MG63 (cell line): ENCODE measurements around the gene SLC24A3. TPM values are rescaled to one million over a fixed set of nuclear protein-coding genes. Genes with fewer than 3 reads are reported as not detected.

Experiments used
- DNase-seq: peaks from one replicate; pipeline ENCODE4 v3.0.0-alpha.2; 2020
- H3K27me3 ChIP-seq: fragments of 250-450 bp; sonication (Bioruptor Pico); 2 replicates; pipeline ENCODE4 v1.5.1; 2020; ENCODE audit warnings: mild to moderate bottlenecking, moderate library complexity
- H3K36me3 ChIP-seq: fragments of 250-450 bp; sonication (Bioruptor Pico); 2 replicates; pipeline ENCODE4 v1.5.1; 2020; ENCODE audit warnings: mild to moderate bottlenecking, moderate library complexity
- H3K4me3 ChIP-seq: fragments of 250-450 bp; sonication (Bioruptor Pico); 2 replicates; pipeline ENCODE4 v1.5.1; 2020; ENCODE audit warnings: mild to moderate bottlenecking, moderate library complexity
- H3K9me3 ChIP-seq: fragments of 250-450 bp; sonication (Bioruptor Pico); 2 replicates; pipeline ENCODE4 v1.5.1; 2020; ENCODE audit warnings: mild to moderate bottlenecking, moderate library complexity
- total RNA-seq: library from RNA; depleted of rRNA; stranded (reverse); fragments of >200 nt; shearing (Covaris generic); gene quantifications from 2 replicates; pipeline ENCODE4 v1.2.3, GENCODE V29; 2014; ENCODE audit warnings: low replicate concordance

The SLC24A3 gene
- total RNA-seq, 1 experiment from 2014 or later = not detected

GRCh38 chr20:19431906-19432305, 219.5 kb downstream of the SLC24A3 start:
- no peaks in the 10 kb centered on the region for H3K36me3 ChIP-seq
- no peak overlapping the region for H3K4me3 ChIP-seq

GRCh38 chr20:19433371-19434350, 221.2 kb downstream of the SLC24A3 start:
- Histone ChIP-seq H3K9me3 (no peaks in the 10 kb centered on the region), H3K4me3 (no peak overlapping the region), H3K27me3 (no peaks in the 10 kb centered on the region), H3K36me3 (no peaks in the 10 kb centered on the region)
- DNase-seq = no peak

More at GRCh38 chr20:19431906-19432305, 219.5 kb downstream of the SLC24A3 start:
- no peaks in the 10 kb centered on the region for H3K27me3 ChIP-seq
- no peak for DNase-seq
- H3K9me3 ChIP-seq = no peaks in the 10 kb centered on the region

- no peaks in the 10 kb centered on the region for H3K9me3 ChIP-seq
- no peak overlapping the region for H3K4me3 ChIP-seq
- DNase-seq = no peak
- H3K27me3 ChIP-seq = no peaks in the 10 kb centered on the region
- no peaks in the 10 kb centered on the region for H3K36me3 ChIP-seq
These were observed 222.9 kb downstream of the SLC24A3 start for GRCh38 chr20:19435316-19435715.

GRCh38 chr20:19435821-19436220, 223.4 kb downstream of the SLC24A3 start:
- Histone ChIP-seq H3K27me3 (no peaks in the 10 kb centered on the region), H3K9me3 (no peaks in the 10 kb centered on the region), H3K4me3 (no peak overlapping the region), H3K36me3 (no peaks in the 10 kb centered on the region)
- DNase-seq = no peak

GRCh38 chr20:19438488-19438887, 226.0 kb downstream of the SLC24A3 start:
- H3K9me3 ChIP-seq = no peaks in the 10 kb centered on the region
- no peaks in the 10 kb centered on the region for H3K27me3 ChIP-seq
- no peak overlapping the region for H3K4me3 ChIP-seq
- H3K36me3 ChIP-seq = no peaks in the 10 kb centered on the region
- DNase-seq = no peak

- DNase-seq = no peak
- no peak overlapping the region for H3K4me3 ChIP-seq
- H3K27me3 ChIP-seq = no peaks in the 10 kb centered on the region
These were observed 228.5 kb downstream of the SLC24A3 start for GRCh38 chr20:19440660-19441527.

GRCh38 chr20:19446246-19446645, 233.8 kb downstream of the SLC24A3 start:
- H3K4me3 ChIP-seq = no peak overlapping the region
- no peaks in the 10 kb centered on the region for H3K36me3 ChIP-seq
- DNase-seq = no peak
- no peaks in the 10 kb centered on the region for H3K9me3 ChIP-seq
- H3K27me3 ChIP-seq = no peaks in the 10 kb centered on the region

More at GRCh38 chr20:19440660-19441527, 228.5 kb downstream of the SLC24A3 start:
- H3K9me3 ChIP-seq = no peaks in the 10 kb centered on the region
- H3K36me3 ChIP-seq = no peaks in the 10 kb centered on the region

- DNase-seq = no peak
- H3K36me3 ChIP-seq = no peaks in the 10 kb centered on the region
- H3K27me3 ChIP-seq = no peaks in the 10 kb centered on the region
These were observed 236.2 kb downstream of the SLC24A3 start for GRCh38 chr20:19448632-19449031.

GRCh38 chr20:19449051-19449450, 236.6 kb downstream of the SLC24A3 start:
- no peaks in the 10 kb centered on the region for H3K27me3 ChIP-seq
- no peak for DNase-seq
- no peaks in the 10 kb centered on the region for H3K9me3 ChIP-seq
- no peak overlapping the region for H3K4me3 ChIP-seq
- no peaks in the 10 kb centered on the region for H3K36me3 ChIP-seq

More at GRCh38 chr20:19448632-19449031, 236.2 kb downstream of the SLC24A3 start:
- Histone ChIP-seq H3K9me3 (no peaks in the 10 kb centered on the region), H3K4me3 (no peak overlapping the region)

GRCh38 chr20:19451231-19451922, 238.9 kb downstream of the SLC24A3 start:
- no peaks in the 10 kb centered on the region for H3K36me3 ChIP-seq
- H3K27me3 ChIP-seq = no peaks in the 10 kb centered on the region
- H3K9me3 ChIP-seq = no peaks in the 10 kb centered on the region
- no peak for DNase-seq
- H3K4me3 ChIP-seq = no peak overlapping the region

GRCh38 chr20:19451923-19452295, 239.5 kb downstream of the SLC24A3 start:
- H3K4me3 ChIP-seq = no peak overlapping the region
- no peaks in the 10 kb centered on the region for H3K27me3 ChIP-seq
- no peaks in the 10 kb centered on the region for H3K36me3 ChIP-seq
- no peaks in the 10 kb centered on the region for H3K9me3 ChIP-seq
- DNase-seq = no peak

- no peaks in the 10 kb centered on the region for H3K27me3 ChIP-seq
- H3K36me3 ChIP-seq = no peaks in the 10 kb centered on the region
- no peaks in the 10 kb centered on the region for H3K9me3 ChIP-seq
- no peak for DNase-seq
- H3K4me3 ChIP-seq = no peak overlapping the region
These were observed 241.0 kb downstream of the SLC24A3 start for GRCh38 chr20:19453410-19453809.

- DNase-seq = no peak
- Histone ChIP-seq H3K9me3 (no peaks in the 10 kb centered on the region), H3K36me3 (no peaks in the 10 kb centered on the region), H3K4me3 (no peak overlapping the region), H3K27me3 (no peaks in the 10 kb centered on the region)
These were observed 241.4 kb downstream of the SLC24A3 start for GRCh38 chr20:19453862-19454261.

- Histone ChIP-seq H3K9me3 (no peaks in the 10 kb centered on the region), H3K27me3 (no peaks in the 10 kb centered on the region), H3K4me3 (no peak overlapping the region), H3K36me3 (no peaks in the 10 kb centered on the region)
- no peak for DNase-seq
These were observed 244.4 kb downstream of the SLC24A3 start for GRCh38 chr20:19456595-19457395.

- H3K27me3 ChIP-seq = no peaks in the 10 kb centered on the region
- no peaks in the 10 kb centered on the region for H3K9me3 ChIP-seq
- no peak overlapping the region for H3K4me3 ChIP-seq
- H3K36me3 ChIP-seq = no peaks in the 10 kb centered on the region
- no peak for DNase-seq
These were observed 245.2 kb downstream of the SLC24A3 start for GRCh38 chr20:19457611-19458010.

- Histone ChIP-seq H3K27me3 (no peaks in the 10 kb centered on the region), H3K9me3 (no peaks in the 10 kb centered on the region)
- DNase-seq = peak; percentile 16
These were observed 247.9 kb downstream of the SLC24A3 start for GRCh38 chr20:19460386-19460785.

More at GRCh38 chr20:19460386-19460785, 247.9 kb downstream of the SLC24A3 start:
- Histone ChIP-seq H3K36me3 (no peaks in the 10 kb centered on the region), H3K4me3 (no peak overlapping the region)
